ENCODE data around the gene CACNG5. TPM values are rescaled to one million over a fixed set of nuclear protein-coding genes. Genes with fewer than 3 reads are reported as not detected.
A peak's percentile ranks its signal among the peaks of the same experiment; 100 is the strongest.

Gene CACNG5
- total RNA-seq, 1 donor from 2014 or later = not detected

DNA sequence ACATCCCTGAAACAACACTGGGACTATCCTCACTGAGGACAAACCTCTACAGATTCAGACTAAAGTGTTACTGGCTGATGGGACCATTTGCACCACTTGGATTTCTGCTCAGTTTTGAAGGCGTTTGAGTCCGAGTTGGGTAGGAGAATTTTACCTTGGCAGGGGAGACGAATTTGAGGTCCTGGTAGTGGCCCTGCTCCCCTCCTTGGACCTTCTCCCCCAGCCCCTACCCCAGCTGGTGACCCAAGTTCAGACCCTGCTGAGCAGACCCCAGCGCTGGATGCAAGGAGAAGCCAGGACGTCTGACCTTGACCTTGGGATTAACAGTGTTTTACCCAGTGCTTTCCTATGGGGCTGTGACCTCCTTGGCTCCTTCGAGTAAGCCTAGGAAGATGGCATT, 13.6 kb downstream of the CACNG5 start:
- Mint-ChIP-seq H3K9me3 (peaks cover 7% of the 10 kb centered on the region), H3K4me1 (peaks cover 15% of the 10 kb centered on the region), H3K36me3 (ENCODE audit: low read depth) (no peaks in the 10 kb centered on the region), H3K27me3 (ENCODE audit: low read depth) (peaks cover 18% of the 10 kb centered on the region), H3K27ac (ENCODE audit: unreplicated experiment) (no peak overlapping the region), H3K4me3 (no peak overlapping the region)
- DNase-seq (ENCODE audit: low read depth, low spot score) = no peak
- TF ChIP-seq, protein P1, sequence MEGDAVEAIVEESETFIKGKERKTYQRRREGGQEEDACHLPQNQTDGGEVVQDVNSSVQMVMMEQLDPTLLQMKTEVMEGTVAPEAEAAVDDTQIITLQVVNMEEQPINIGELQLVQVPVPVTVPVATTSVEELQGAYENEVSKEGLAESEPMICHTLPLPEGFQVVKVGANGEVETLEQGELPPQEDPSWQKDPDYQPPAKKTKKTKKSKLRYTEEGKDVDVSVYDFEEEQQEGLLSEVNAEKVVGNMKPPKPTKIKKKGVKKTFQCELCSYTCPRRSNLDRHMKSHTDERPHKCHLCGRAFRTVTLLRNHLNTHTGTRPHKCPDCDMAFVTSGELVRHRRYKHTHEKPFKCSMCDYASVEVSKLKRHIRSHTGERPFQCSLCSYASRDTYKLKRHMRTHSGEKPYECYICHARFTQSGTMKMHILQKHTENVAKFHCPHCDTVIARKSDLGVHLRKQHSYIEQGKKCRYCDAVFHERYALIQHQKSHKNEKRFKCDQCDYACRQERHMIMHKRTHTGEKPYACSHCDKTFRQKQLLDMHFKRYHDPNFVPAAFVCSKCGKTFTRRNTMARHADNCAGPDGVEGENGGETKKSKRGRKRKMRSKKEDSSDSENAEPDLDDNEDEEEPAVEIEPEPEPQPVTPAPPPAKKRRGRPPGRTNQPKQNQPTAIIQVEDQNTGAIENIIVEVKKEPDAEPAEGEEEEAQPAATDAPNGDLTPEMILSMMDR (conservative IDR thresholded peaks at IDR 0.05) = no peak

DNA sequence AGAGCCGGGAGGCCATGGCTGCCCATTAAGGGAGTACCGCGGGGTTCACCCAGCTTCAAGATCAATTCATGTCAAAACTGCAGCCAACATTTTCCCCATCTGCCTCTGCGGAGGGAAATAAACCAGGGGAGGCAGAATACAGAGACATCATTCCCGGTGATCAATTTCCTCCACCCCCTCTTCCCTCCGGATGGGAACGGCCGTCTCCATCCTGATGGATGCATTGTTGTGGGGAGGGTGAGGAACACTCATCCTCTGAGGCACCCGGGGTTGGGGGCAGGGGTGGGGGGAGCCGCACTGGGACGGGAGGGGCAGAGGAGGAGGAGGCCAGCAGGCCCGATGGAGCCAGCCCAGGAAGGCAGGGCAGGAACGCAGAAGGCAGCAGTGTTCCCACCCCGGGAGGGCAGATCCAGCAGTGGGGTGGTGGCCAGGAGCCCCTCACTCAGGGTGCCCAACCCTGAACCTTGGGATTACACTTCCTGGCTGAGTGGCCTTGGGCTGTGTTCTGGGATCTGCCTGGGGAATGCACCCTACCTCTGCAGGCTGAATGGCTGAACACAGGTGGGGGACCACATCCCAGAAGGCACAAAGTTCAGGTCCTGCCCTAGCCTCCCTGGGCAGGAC, 14.2 kb downstream of the CACNG5 start:
- H3K36me3 Mint-ChIP-seq (ENCODE audit: low read depth) = peaks cover 3% of the 10 kb centered on the region
- no peak overlapping the region for H3K4me3 Mint-ChIP-seq
- H3K9me3 Mint-ChIP-seq = peaks cover 7% of the 10 kb centered on the region
- peak overlapping the region; percentile 19 for H3K27ac Mint-ChIP-seq (ENCODE audit: unreplicated experiment)
- DNase-seq (ENCODE audit: low read depth, low spot score) = no peak
- peaks cover 17% of the 10 kb centered on the region for H3K27me3 Mint-ChIP-seq (ENCODE audit: low read depth)
- TF ChIP-seq, protein P1 (conservative IDR thresholded peaks at IDR 0.05) = no peak
- H3K4me1 Mint-ChIP-seq = peaks cover 15% of the 10 kb centered on the region

DNA sequence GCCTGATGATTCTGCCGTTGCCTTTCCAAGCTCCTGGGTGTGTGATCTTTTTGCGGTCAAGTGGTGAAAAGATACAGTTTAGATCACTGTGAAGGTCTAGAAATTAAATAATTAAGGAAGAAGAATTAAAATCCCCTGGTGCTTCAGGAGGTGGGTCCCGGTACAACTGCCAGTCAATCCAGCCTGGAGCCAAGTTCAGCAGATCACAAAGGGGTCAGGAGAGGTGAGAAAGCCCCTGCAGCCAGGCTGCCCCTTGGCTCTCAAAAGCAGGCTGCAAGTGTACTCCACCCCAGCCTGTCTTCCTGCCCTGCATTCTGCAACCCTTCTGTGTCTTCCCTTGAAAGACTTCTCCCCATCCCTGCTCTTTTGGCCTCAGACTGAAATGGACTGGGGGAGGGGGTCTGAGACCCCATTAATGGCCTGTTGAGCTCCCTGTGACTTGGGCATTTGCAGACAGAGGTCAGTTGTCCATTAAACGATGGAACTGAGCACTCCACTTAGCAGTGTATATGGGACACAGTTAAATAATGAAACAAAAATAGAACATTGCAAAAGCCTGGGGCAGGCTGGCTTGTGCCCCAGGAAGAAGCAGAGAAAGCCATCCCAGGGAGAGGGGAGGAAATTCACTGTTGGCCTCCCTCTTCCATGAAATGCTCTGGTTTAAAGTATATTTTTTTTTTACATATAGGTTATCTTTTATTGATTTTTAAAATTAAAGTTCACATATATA, 15.1 kb downstream of the CACNG5 start:
- peaks cover 11% of the 10 kb centered on the region for H3K27me3 Mint-ChIP-seq (ENCODE audit: low read depth)
- TF ChIP-seq, protein P1 (conservative IDR thresholded peaks at IDR 0.05) = no peak
- H3K9me3 Mint-ChIP-seq = peaks cover 13% of the 10 kb centered on the region
- peaks cover 15% of the 10 kb centered on the region for H3K4me1 Mint-ChIP-seq
- peaks cover 3% of the 10 kb centered on the region for H3K36me3 Mint-ChIP-seq (ENCODE audit: low read depth)
- DNase-seq (ENCODE audit: low read depth, low spot score) = no peak
- peak overlapping the region; percentile 35 for H3K27ac Mint-ChIP-seq (ENCODE audit: unreplicated experiment)
- H3K4me3 Mint-ChIP-seq = no peak overlapping the region

DNA sequence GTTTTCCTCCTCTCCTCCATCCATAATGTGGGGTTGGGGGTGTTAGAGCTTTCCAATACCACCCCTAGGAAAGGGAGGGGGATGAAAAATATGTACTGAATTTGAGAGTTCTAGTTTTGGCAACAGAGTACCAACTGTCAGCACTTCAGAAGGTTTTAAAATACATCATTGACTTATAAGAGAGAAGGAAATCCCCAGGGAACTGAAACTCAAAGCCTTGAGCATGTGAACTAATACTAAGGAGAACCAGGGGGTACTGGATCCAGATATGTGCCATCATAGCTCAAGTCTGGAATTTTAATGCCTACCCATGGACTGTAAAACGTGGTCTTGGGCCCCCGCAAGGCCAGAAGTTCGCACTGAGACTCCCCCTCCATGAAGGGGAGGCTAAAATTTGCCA, 15.8 kb downstream of the CACNG5 start:
- Mint-ChIP-seq H3K27ac (ENCODE audit: unreplicated experiment) (peak overlapping the region; percentile 32), H3K27me3 (ENCODE audit: low read depth) (peaks cover 8% of the 10 kb centered on the region), H3K9me3 (peaks cover 14% of the 10 kb centered on the region), H3K4me1 (peaks cover 15% of the 10 kb centered on the region), H3K36me3 (ENCODE audit: low read depth) (peaks cover 3% of the 10 kb centered on the region), H3K4me3 (no peak overlapping the region)
- TF ChIP-seq, protein P1 (conservative IDR thresholded peaks at IDR 0.05) = no peak
- DNase-seq (ENCODE audit: low read depth, low spot score) = no peak

DNA sequence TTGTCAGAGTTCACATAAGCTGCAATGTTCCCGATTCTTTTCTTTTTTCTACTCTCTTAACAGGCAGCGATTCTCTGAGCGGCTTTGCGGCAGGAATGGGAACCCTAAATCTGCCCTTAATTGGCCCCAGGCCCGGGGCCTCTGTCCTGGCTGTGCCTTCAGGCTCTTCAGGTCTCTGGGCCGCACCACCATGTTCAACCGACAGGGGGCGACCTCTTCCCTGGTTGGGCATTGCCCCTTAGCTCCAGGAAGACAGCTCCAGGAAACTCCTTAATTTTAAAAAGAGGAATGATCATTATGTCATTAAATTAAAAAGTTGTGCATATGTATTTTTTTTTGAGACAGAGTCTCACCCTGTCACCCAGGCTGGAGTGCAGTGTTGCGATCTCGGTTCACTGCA, 20.3 kb downstream of the CACNG5 start:
- no peak for DNase-seq (ENCODE audit: low read depth, low spot score)
- TF ChIP-seq, protein P1 (conservative IDR thresholded peaks at IDR 0.05) = peak; percentile 43
- no peaks in the 10 kb centered on the region for H3K27me3 Mint-ChIP-seq (ENCODE audit: low read depth)
- H3K27ac Mint-ChIP-seq (ENCODE audit: unreplicated experiment) = no peak overlapping the region
- H3K4me1 Mint-ChIP-seq = peaks cover 7% of the 10 kb centered on the region
- H3K4me3 Mint-ChIP-seq = no peak overlapping the region
- H3K36me3 Mint-ChIP-seq (ENCODE audit: low read depth) = peaks cover 3% of the 10 kb centered on the region
- peaks cover 7% of the 10 kb centered on the region for H3K9me3 Mint-ChIP-seq

Measured in neural crest cell (in vitro differentiated cells).